HEK293 (cell line): Measurements from ENCODE around the gene ABCG8.

ENCODE experiments used
- CTCF ChIA-PET: fragments of 350-600 bp; formaldehyde crosslinking; extraction: SDS; loops from one replicate; lab custom pipeline; 2021; ENCODE audit warnings: antibody characterized with exemption; lab: Yijun Ruan, JAX
- POLR2A ChIA-PET: fragments of 300-600 bp; formaldehyde crosslinking; extraction: SDS; loops from one replicate; lab custom pipeline; 2020; ENCODE audit warnings: antibody characterized with exemption, inconsistent platforms; lab: Yijun Ruan, JAX
- H3K27ac ChIP-seq: fragments of 200-500 bp; sonication (Bioruptor generic); 2 replicates; pipeline ENCODE4 v1.5.1; 2014; ENCODE audit warnings: low read depth, low read length, control low read depth, inconsistent platforms; ENCODE audit errors: extremely low read depth
- H3K36me3 ChIP-seq, 2 experiments: fragments of 200-500 bp in 1 of 2; sonication (Bioruptor generic) in 1 of 2; 1 replicate in 1 of 2; 2 replicates in 1 of 2; pipeline ENCODE4 v1.5.1; 2014 to 2017; ENCODE audit warnings: inconsistent platforms in 2 of 2, low read length in 2 of 2; ENCODE audit not compliant: control insufficient read depth in 2 of 2, insufficient read depth in 1 of 2
- H3K4me1 ChIP-seq: fragments of 200-500 bp; sonication (Bioruptor generic); 2 replicates; pipeline ENCODE4 v1.5.1; 2014; ENCODE audit warnings: mild to moderate bottlenecking, low read length, inconsistent platforms; ENCODE audit not compliant: control insufficient read depth, insufficient read depth
- H3K4me3 ChIP-seq: 2 replicates; pipeline ENCODE4 v1.5.1; 2011; ENCODE audit warnings: low read depth, mild to moderate bottlenecking, control low read depth, low read length, moderate library complexity
- H3K9me3 ChIP-seq: fragments of 200-500 bp; sonication (Bioruptor generic); 2 replicates; pipeline ENCODE4 v1.5.1; 2014; ENCODE audit warnings: low read depth, low read length, inconsistent platforms; ENCODE audit not compliant: control insufficient read depth, insufficient read depth
- BCL11A ChIP-seq: fragments of 450-650 bp; formaldehyde crosslinking; IDR thresholded peaks from 2 replicates; pipeline ENCODE4 v1.5.1; 2016; ENCODE audit warnings: low read depth, missing biosample characterization, missing genetic modification characterization
- GLIS1 ChIP-seq: fragments of 450-650 bp; formaldehyde crosslinking; IDR thresholded peaks from 2 replicates; pipeline ENCODE4 v1.5.1; 2016; ENCODE audit warnings: missing biosample characterization, missing genetic modification characterization
- IKZF3 ChIP-seq: fragments of 450-650 bp; IDR thresholded peaks from 2 replicates; pipeline ENCODE4 v1.5.0; 2018; ENCODE audit warnings: missing biosample characterization, mild to moderate bottlenecking, missing genetic modification characterization, moderate library complexity
- SETDB1 ChIP-seq: IDR thresholded peaks from one replicate; pipeline ENCODE4 v1.6.1; 2017; ENCODE audit warnings: mild to moderate bottlenecking, low read length, moderate library complexity, mixed read lengths; ENCODE audit not compliant: insufficient read length
- ZBTB48 ChIP-seq: fragments of 450-650 bp; formaldehyde crosslinking; IDR thresholded peaks from 2 replicates; pipeline ENCODE4 v1.5.1; 2016; ENCODE audit warnings: missing biosample characterization, missing genetic modification characterization
- ZEB2 ChIP-seq: fragments of 450-650 bp; formaldehyde crosslinking; IDR thresholded peaks from 2 replicates; pipeline ENCODE4 v1.5.1; 2016; ENCODE audit warnings: missing biosample characterization, missing genetic modification characterization
- ZNF211 ChIP-seq: fragments of 450-650 bp; formaldehyde crosslinking; IDR thresholded peaks from 2 replicates; pipeline ENCODE4 v1.5.1; 2016; ENCODE audit warnings: low read depth, missing biosample characterization, missing genetic modification characterization
- ZNF221 ChIP-seq: fragments of 450-650 bp; formaldehyde crosslinking; IDR thresholded peaks from 2 replicates; pipeline ENCODE4 v1.5.1; 2017; ENCODE audit warnings: missing biosample characterization, missing genetic modification characterization, borderline replicate concordance
- ZNF274 ChIP-seq, 2 experiments: fragments of 200-500 bp in 1 of 2; fragments of 450-650 bp in 1 of 2; sonication (Bioruptor generic) in 1 of 2; formaldehyde crosslinking in 1 of 2; IDR thresholded peaks; 2 replicates each; pipeline versions ENCODE4 v1.5.1 to v1.6.1; 2014 to 2016; ENCODE audit warnings: borderline replicate concordance in 1 of 2, inconsistent platforms in 1 of 2, low read length in 1 of 2, missing biosample characterization in 1 of 2, missing genetic modification characterization in 1 of 2
- ZNF398 ChIP-seq: fragments of 450-650 bp; formaldehyde crosslinking; IDR thresholded peaks from 2 replicates; pipeline ENCODE4 v1.5.1; 2017; ENCODE audit warnings: missing biosample characterization, missing genetic modification characterization
- ZNF449 ChIP-seq: fragments of 450-650 bp; formaldehyde crosslinking; IDR thresholded peaks from 2 replicates; pipeline ENCODE4 v1.5.1; 2017; ENCODE audit warnings: missing biosample characterization, mild to moderate bottlenecking, missing genetic modification characterization, moderate library complexity
- ZNF473 ChIP-seq: fragments of 450-650 bp; formaldehyde crosslinking; IDR thresholded peaks from 2 replicates; pipeline ENCODE4 v1.5.1; 2017; ENCODE audit warnings: missing biosample characterization, missing genetic modification characterization
- ZNF488 ChIP-seq: fragments of 450-650 bp; formaldehyde crosslinking; IDR thresholded peaks from 2 replicates; pipeline ENCODE4 v1.5.1; 2016; ENCODE audit warnings: missing biosample characterization, missing genetic modification characterization
- ZNF610 ChIP-seq: fragments of 450-650 bp; formaldehyde crosslinking; IDR thresholded peaks from 2 replicates; pipeline ENCODE4 v1.5.1; 2016; ENCODE audit warnings: missing biosample characterization, missing genetic modification characterization, borderline replicate concordance
- ZNF624 ChIP-seq: fragments of 450-650 bp; formaldehyde crosslinking; IDR thresholded peaks from 2 replicates; pipeline ENCODE4 v1.5.1; 2017; ENCODE audit warnings: missing biosample characterization, missing genetic modification characterization
- ZNF776 ChIP-seq: fragments of 450-650 bp; formaldehyde crosslinking; IDR thresholded peaks from 2 replicates; pipeline ENCODE4 v1.5.0; 2017; ENCODE audit warnings: missing biosample characterization, missing genetic modification characterization, borderline replicate concordance
- TF ChIP-seq, protein P1 (sequence below): fragments of 450-650 bp; formaldehyde crosslinking; IDR thresholded peaks from 2 replicates; pipeline ENCODE4 v1.5.1; 2016; ENCODE audit warnings: missing biosample characterization, missing genetic modification characterization
- TF ChIP-seq, protein P2 (sequence below): fragments of 450-650 bp; formaldehyde crosslinking; IDR thresholded peaks from 2 replicates; pipeline ENCODE4 v1.5.1; 2016; ENCODE audit warnings: missing biosample characterization, missing genetic modification characterization
- TF ChIP-seq, protein P3 (sequence below): IDR thresholded peaks from 2 replicates; pipeline ENCODE4 v1.6.1; 2011; ENCODE audit warnings: mild to moderate bottlenecking, low read depth, low read length, borderline replicate concordance
- TF ChIP-seq, protein P4 (sequence below): fragments of 450-650 bp; formaldehyde crosslinking; IDR thresholded peaks from 2 replicates; pipeline ENCODE4 v1.5.1; 2016; ENCODE audit warnings: missing biosample characterization, missing genetic modification characterization
- TF ChIP-seq, protein P5 (sequence below): fragments of 450-650 bp; formaldehyde crosslinking; IDR thresholded peaks from 2 replicates; pipeline ENCODE4 v1.5.1; 2016; ENCODE audit warnings: missing biosample characterization, missing genetic modification characterization

ABCG8 gene

GRCh38 chr2:43824512-43824911, 14.3 kb upstream of the ABCG8 start (continued):
- TF ChIP-seq, protein P1, sequence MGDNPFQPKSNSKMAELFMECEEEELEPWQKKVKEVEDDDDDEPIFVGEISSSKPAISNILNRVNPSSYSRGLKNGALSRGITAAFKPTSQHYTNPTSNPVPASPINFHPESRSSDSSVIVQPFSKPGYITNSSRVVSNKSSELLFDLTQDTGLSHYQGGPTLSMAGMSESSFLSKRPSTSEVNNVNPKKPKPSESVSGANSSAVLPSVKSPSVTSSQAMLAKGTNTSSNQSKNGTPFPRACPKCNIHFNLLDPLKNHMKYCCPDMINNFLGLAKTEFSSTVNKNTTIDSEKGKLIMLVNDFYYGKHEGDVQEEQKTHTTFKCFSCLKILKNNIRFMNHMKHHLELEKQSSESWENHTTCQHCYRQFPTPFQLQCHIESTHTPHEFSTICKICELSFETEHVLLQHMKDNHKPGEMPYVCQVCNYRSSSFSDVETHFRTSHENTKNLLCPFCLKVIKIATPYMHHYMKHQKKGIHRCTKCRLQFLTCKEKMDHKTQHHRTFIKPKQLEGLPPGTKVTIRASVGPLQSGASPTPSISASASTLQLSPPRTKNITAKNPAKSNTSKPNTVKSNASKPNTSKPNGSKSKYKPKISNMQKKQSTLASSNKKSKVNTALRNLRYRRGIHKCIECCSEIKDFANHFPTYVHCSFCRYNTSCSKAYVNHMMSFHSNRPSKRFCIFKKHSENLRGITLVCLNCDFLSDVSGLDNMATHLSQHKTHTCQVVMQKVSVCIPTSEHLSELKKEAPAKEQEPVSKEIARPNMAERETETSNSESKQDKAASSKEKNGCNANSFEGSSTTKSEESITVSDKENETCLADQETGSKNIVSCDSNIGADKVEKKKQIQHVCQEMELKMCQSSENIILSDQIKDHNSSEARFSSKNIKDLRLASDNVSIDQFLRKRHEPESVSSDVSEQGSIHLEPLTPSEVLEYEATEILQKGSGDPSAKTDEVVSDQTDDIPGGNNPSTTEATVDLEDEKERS (tag by site-specific recombination), result no peak
- TF ChIP-seq SETDB1 (no peak), ZNF473 (no peak), ZNF449 (tag by site-specific recombination) (no peak), BCL11A (tag by site-specific recombination) (no peak), ZNF398 (tag by site-specific recombination) (no peak), ZNF221 (tag by site-specific recombination) (no peak)
- TF ChIP-seq, protein P2, sequence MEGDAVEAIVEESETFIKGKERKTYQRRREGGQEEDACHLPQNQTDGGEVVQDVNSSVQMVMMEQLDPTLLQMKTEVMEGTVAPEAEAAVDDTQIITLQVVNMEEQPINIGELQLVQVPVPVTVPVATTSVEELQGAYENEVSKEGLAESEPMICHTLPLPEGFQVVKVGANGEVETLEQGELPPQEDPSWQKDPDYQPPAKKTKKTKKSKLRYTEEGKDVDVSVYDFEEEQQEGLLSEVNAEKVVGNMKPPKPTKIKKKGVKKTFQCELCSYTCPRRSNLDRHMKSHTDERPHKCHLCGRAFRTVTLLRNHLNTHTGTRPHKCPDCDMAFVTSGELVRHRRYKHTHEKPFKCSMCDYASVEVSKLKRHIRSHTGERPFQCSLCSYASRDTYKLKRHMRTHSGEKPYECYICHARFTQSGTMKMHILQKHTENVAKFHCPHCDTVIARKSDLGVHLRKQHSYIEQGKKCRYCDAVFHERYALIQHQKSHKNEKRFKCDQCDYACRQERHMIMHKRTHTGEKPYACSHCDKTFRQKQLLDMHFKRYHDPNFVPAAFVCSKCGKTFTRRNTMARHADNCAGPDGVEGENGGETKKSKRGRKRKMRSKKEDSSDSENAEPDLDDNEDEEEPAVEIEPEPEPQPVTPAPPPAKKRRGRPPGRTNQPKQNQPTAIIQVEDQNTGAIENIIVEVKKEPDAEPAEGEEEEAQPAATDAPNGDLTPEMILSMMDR (tag by site-specific recombination), result no peak

GRCh38 chr2:43824951-43825493, 13.7 kb upstream of the ABCG8 start:
- no peak overlapping the region for H3K27ac ChIP-seq
- no peaks in the 10 kb centered on the region for H3K4me1 ChIP-seq
- H3K4me3 ChIP-seq, result no peak overlapping the region
- ChIA-PET CTCF (no interaction called here), POLR2A (no interaction called here)
- H3K9me3 ChIP-seq, result no peaks in the 10 kb centered on the region
- H3K36me3 ChIP-seq, result no peaks in the 10 kb centered on the region
- TF ChIP-seq GLIS1 (tag by site-specific recombination) (no peak), IKZF3 (tag by site-specific recombination) (no peak), ZNF488 (tag by site-specific recombination) (no peak), ZNF624 (tag by site-specific recombination) (no peak), ZNF610 (no peak), ZNF274 (IDR thresholded peaks at IDR 0.05; ENCODE audit: low read length) (no peak), ZNF274 (tag by site-specific recombination; IDR thresholded peaks at IDR 0.05; ENCODE audit: borderline replicate concordance) (no peak), ZNF776 (no peak), ZBTB48 (tag by site-specific recombination) (no peak), ZNF211 (no peak), ZEB2 (tag by site-specific recombination) (no peak)
- TF ChIP-seq, protein P3, sequence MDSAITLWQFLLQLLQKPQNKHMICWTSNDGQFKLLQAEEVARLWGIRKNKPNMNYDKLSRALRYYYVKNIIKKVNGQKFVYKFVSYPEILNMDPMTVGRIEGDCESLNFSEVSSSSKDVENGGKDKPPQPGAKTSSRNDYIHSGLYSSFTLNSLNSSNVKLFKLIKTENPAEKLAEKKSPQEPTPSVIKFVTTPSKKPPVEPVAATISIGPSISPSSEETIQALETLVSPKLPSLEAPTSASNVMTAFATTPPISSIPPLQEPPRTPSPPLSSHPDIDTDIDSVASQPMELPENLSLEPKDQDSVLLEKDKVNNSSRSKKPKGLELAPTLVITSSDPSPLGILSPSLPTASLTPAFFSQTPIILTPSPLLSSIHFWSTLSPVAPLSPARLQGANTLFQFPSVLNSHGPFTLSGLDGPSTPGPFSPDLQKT, result no peak
- TF ChIP-seq, protein P4, sequence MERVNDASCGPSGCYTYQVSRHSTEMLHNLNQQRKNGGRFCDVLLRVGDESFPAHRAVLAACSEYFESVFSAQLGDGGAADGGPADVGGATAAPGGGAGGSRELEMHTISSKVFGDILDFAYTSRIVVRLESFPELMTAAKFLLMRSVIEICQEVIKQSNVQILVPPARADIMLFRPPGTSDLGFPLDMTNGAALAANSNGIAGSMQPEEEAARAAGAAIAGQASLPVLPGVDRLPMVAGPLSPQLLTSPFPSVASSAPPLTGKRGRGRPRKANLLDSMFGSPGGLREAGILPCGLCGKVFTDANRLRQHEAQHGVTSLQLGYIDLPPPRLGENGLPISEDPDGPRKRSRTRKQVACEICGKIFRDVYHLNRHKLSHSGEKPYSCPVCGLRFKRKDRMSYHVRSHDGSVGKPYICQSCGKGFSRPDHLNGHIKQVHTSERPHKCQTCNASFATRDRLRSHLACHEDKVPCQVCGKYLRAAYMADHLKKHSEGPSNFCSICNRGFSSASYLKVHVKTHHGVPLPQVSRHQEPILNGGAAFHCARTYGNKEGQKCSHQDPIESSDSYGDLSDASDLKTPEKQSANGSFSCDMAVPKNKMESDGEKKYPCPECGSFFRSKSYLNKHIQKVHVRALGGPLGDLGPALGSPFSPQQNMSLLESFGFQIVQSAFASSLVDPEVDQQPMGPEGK (tag by site-specific recombination), result no peak
- TF ChIP-seq, protein P5, sequence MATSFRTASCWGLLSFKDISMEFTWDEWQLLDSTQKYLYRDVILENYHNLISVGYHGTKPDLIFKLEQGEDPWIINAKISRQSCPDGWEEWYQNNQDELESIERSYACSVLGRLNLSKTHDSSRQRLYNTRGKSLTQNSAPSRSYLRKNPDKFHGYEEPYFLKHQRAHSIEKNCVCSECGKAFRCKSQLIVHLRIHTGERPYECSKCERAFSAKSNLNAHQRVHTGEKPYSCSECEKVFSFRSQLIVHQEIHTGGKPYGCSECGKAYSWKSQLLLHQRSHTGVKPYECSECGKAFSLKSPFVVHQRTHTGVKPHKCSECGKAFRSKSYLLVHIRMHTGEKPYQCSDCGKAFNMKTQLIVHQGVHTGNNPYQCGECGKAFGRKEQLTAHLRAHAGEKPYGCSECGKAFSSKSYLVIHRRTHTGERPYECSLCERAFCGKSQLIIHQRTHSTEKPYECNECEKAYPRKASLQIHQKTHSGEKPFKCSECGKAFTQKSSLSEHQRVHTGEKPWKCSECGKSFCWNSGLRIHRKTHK (tag by site-specific recombination), result no peak
